WTC11 (cell line): ENCODE measurements around the gene UBE2G1. TPM values are rescaled to one million over a fixed set of nuclear protein-coding genes. Genes with fewer than 3 reads are reported as not detected.

Experiments
- ATAC-seq: fragments of 200-7000 bp; cut with Tn5 transposase; 2 replicates; pipeline ENCODE4 v1.10.0; 2021; ENCODE audit warnings: mild to moderate bottlenecking, moderate library complexity
- CTCF ChIA-PET: fragments of 300-600 bp; sonication (Branson Sonifier 250); formaldehyde crosslinking; loops from one replicate; lab custom pipeline; 2021; ENCODE audit warnings: antibody characterized with exemption; lab: Charles Lee
- POLR2A ChIA-PET: fragments of 350-600 bp; sonication (Branson Sonifier 250); formaldehyde crosslinking; loops from one replicate; lab custom pipeline; 2021; ENCODE audit warnings: antibody characterized with exemption; lab: Charles Lee
- DNase-seq: peaks from one replicate; pipeline ENCODE4 v3.0.0; 2021; ENCODE audit warnings: low spot score
- H3K27ac Mint-ChIP-seq: 2 replicates; pipeline ENCODE4 v1.8.0; 2021; ENCODE audit warnings: mixed read lengths
- H3K27me3 Mint-ChIP-seq: 2 replicates; pipeline ENCODE4 v1.8.0; 2021; ENCODE audit warnings: low read depth, mild to moderate bottlenecking, moderate library complexity, mixed read lengths
- H3K36me3 Mint-ChIP-seq: 2 replicates; pipeline ENCODE4 v1.8.0; 2021; ENCODE audit warnings: mixed read lengths
- H3K4me1 Mint-ChIP-seq: 2 replicates; pipeline ENCODE4 v1.8.0; 2022; ENCODE audit warnings: mixed read lengths
- H3K4me3 Mint-ChIP-seq: 2 replicates; pipeline ENCODE4 v1.8.0; 2021; ENCODE audit warnings: mild to moderate bottlenecking, moderate library complexity, mixed read lengths
- H3K9me3 Mint-ChIP-seq: 2 replicates; pipeline ENCODE4 v1.8.0; 2021; ENCODE audit warnings: mixed read lengths
- CREM ChIP-seq: sonication (generic); formaldehyde crosslinking; IDR thresholded peaks from 2 replicates; pipeline ENCODE4 v1.8.1; 2022; ENCODE audit warnings: mild to moderate bottlenecking, missing genetic modification reagents, moderate library complexity
- CTCF ChIP-seq: fragments of 200-600 bp; IDR thresholded peaks from 2 replicates; pipeline ENCODE4 v1.8.0; 2022; ENCODE audit warnings: antibody characterized with exemption
- E2F4 ChIP-seq: sonication (generic); formaldehyde crosslinking; IDR thresholded peaks from 2 replicates; pipeline ENCODE4 v1.8.1; 2022; ENCODE audit warnings: low read depth, mild to moderate bottlenecking, moderate library complexity, missing genetic modification reagents, borderline replicate concordance
- FOXP1 ChIP-seq: sonication (generic); formaldehyde crosslinking; IDR thresholded peaks from 2 replicates; pipeline ENCODE4 v1.8.0; 2022; ENCODE audit warnings: missing genetic modification reagents, mild to moderate bottlenecking, moderate library complexity, borderline replicate concordance
- IRF2 ChIP-seq: sonication (generic); formaldehyde crosslinking; IDR thresholded peaks from 2 replicates; pipeline ENCODE4 v1.8.0; 2022; ENCODE audit warnings: low read depth, missing genetic modification reagents, borderline replicate concordance
- NFATC4 ChIP-seq: fragments of 250-450 bp; sonication (Bioruptor Pico); IDR thresholded peaks from 2 replicates; pipeline ENCODE4 v1.9.0; 2021; ENCODE audit warnings: mild to moderate bottlenecking
- OVOL2 ChIP-seq: fragments of 250-450 bp; sonication (Bioruptor Pico); IDR thresholded peaks from 2 replicates; pipeline ENCODE4 v1.9.0; 2021; ENCODE audit warnings: mild to moderate bottlenecking, borderline replicate concordance
- PRRX2 ChIP-seq: fragments of 250-450 bp; sonication (Bioruptor Pico); IDR thresholded peaks from 2 replicates; pipeline ENCODE4 v1.8.0; 2021; ENCODE audit warnings: mild to moderate bottlenecking
- RORB ChIP-seq: fragments of 250-450 bp; sonication (Bioruptor Pico); IDR thresholded peaks from 2 replicates; pipeline ENCODE4 v1.9.0; 2021; ENCODE audit warnings: mild to moderate bottlenecking
- SMAD4 ChIP-seq: sonication (generic); formaldehyde crosslinking; IDR thresholded peaks from 2 replicates; pipeline ENCODE4 v1.8.0; 2022; ENCODE audit warnings: mild to moderate bottlenecking, missing genetic modification reagents
- SOX15 ChIP-seq: fragments of 250-450 bp; sonication (Bioruptor Pico); IDR thresholded peaks from 2 replicates; pipeline ENCODE4 v1.9.0; 2021; ENCODE audit warnings: mild to moderate bottlenecking
- TP53 ChIP-seq: sonication (generic); formaldehyde crosslinking; IDR thresholded peaks from 2 replicates; pipeline ENCODE4 v1.8.1; 2023; ENCODE audit warnings: mild to moderate bottlenecking, missing genetic modification reagents
- ZNF263 ChIP-seq: sonication (generic); formaldehyde crosslinking; IDR thresholded peaks from 2 replicates; pipeline ENCODE4 v1.8.1; 2022; ENCODE audit warnings: low read depth, mild to moderate bottlenecking, moderate library complexity, missing genetic modification reagents
- ZNF281 ChIP-seq: sonication (generic); formaldehyde crosslinking; IDR thresholded peaks from 2 replicates; pipeline ENCODE4 v1.8.0; 2023; ENCODE audit warnings: mild to moderate bottlenecking, missing genetic modification reagents
- ZNF317 ChIP-seq: sonication (generic); formaldehyde crosslinking; IDR thresholded peaks from 2 replicates; pipeline ENCODE4 v1.8.1; 2023; ENCODE audit warnings: low read depth, mild to moderate bottlenecking, moderate library complexity, missing genetic modification reagents, borderline replicate concordance
- ZNF423 ChIP-seq: fragments of 250-450 bp; sonication (Bioruptor Pico); IDR thresholded peaks from 2 replicates; pipeline ENCODE4 v2.1.2; 2022; ENCODE audit warnings: mild to moderate bottlenecking, moderate library complexity
- total RNA-seq: library from RNA; stranded (reverse); gene quantifications from 3 replicates; pipeline ENCODE4 v1.2.3, GENCODE V29; 2021
- TF ChIP-seq, protein P1 (sequence below): sonication (generic); formaldehyde crosslinking; IDR thresholded peaks from 2 replicates; pipeline ENCODE4 v1.8.1; 2023; ENCODE audit warnings: mild to moderate bottlenecking, missing genetic modification reagents
- TF ChIP-seq, protein P2 (sequence below): sonication (generic); formaldehyde crosslinking; IDR thresholded peaks from 2 replicates; pipeline ENCODE4 v1.8.1; 2022; ENCODE audit warnings: mild to moderate bottlenecking, moderate library complexity, missing genetic modification reagents
- TF ChIP-seq, protein P3 (sequence below): sonication (generic); formaldehyde crosslinking; IDR thresholded peaks from 2 replicates; pipeline ENCODE4 v1.8.1; 2022; ENCODE audit warnings: mild to moderate bottlenecking, missing genetic modification reagents, moderate library complexity, borderline replicate concordance

UBE2G1 gene
- total RNA-seq, 1 experiment from 2014 or later, result 177 TPM

DNA sequence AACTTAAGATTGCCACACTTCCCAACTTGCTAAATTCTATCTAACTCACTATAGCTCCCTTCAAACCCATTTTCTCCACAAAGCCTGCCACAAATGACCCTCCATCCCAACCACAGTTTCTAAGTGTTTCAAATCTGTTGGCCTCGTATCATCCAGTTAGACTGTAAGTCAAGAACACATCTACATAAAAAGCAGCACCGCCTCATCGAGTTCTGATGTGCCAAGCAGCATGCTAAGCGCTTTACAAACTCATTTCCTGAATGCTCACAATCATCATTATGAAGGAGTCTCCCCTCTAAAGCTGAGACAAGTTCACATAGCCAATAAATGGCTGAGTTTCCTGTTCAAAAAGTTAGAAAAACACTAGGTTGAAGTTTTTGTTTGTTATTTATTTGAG lies 93.5 kb downstream of the UBE2G1 start:
- no peak overlapping the region for H3K4me3 Mint-ChIP-seq
- H3K9me3 Mint-ChIP-seq, result no peaks in the 10 kb centered on the region
- POLR2A ChIA-PET, result no interaction called here
- ATAC-seq (no peak), DNase-seq (no peak)
- peak overlapping the region; percentile 64 for H3K27ac Mint-ChIP-seq
- no peak for TF ChIP-seq TP53 (CRISPR knock-in tag)
- no peak for TF ChIP-seq FOXP1 (CRISPR knock-in tag)
- TF ChIP-seq ZNF281 (CRISPR knock-in tag), result no peak
- TF ChIP-seq PRRX2, result no peak
- TF ChIP-seq OVOL2, result no peak
- no peaks in the 10 kb centered on the region for H3K27me3 Mint-ChIP-seq
- H3K4me1 Mint-ChIP-seq, result peaks cover 7% of the 10 kb centered on the region
- CTCF ChIA-PET, result interaction anchor here (0.8 to 1.3 kb wide), 2 partner anchors 24 to 32 kb away, joined by 3 to 8 read pairs; no protein-coding TSS in a partner anchor
- H3K36me3 Mint-ChIP-seq, result peaks cover 56% of the 10 kb centered on the region

DNA sequence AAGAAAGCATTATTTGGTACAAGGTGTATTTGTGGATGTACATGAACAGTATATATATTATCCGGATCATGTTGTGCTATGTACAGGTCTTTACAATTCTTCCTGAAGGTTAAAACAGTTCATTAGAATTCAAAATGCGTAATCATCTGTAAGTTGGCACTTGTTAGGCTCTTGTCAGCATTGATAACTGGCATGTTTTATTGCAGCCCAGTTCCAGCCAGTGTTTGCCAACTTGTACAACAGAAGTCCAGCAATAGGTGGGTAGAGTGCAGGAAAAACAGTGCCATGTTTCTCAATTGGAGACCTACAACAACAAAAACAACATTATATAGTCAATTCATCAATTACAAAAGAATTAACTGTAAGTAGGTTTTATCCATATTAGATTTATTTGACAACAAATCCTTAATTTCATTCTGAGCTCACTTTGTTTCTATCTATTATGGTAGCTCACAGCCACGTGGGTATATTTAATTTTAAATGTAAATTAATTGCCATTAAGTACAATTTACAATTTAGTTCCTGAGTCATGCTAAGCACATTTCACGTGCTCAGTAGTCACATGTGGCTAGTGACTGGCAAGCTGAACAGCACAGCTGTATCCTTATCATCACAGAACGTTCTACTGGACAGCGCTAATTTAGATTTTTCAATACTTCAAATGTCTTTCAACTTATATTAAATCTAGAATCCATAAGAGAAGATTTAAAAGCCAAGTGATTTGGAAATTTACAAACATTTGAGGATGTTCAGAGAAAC lies 94.1 kb downstream of the UBE2G1 start:
- ChIA-PET CTCF (interaction anchor here (0.8 kb wide), 1 partner anchor 23 kb away, joined by 3 read pairs; no protein-coding TSS in a partner anchor), POLR2A (no interaction called here)
- no peak for ATAC-seq
- TF ChIP-seq CREM, result no peak
- no peak for TF ChIP-seq NFATC4 (CRISPR knock-in tag)
- TF ChIP-seq, protein P1, sequence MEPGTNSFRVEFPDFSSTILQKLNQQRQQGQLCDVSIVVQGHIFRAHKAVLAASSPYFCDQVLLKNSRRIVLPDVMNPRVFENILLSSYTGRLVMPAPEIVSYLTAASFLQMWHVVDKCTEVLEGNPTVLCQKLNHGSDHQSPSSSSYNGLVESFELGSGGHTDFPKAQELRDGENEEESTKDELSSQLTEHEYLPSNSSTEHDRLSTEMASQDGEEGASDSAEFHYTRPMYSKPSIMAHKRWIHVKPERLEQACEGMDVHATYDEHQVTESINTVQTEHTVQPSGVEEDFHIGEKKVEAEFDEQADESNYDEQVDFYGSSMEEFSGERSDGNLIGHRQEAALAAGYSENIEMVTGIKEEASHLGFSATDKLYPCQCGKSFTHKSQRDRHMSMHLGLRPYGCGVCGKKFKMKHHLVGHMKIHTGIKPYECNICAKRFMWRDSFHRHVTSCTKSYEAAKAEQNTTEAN (CRISPR knock-in tag), result no peak
- TF ChIP-seq, protein P2, sequence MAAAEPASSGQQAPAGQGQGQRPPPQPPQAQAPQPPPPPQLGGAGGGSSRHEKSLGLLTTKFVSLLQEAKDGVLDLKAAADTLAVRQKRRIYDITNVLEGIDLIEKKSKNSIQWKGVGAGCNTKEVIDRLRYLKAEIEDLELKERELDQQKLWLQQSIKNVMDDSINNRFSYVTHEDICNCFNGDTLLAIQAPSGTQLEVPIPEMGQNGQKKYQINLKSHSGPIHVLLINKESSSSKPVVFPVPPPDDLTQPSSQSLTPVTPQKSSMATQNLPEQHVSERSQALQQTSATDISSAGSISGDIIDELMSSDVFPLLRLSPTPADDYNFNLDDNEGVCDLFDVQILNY, result no peak
- no peak for TF ChIP-seq ZNF423 (CRISPR knock-in tag)
- no peak for TF ChIP-seq RORB (CRISPR knock-in tag)
- TF ChIP-seq CTCF, result no peak
- Mint-ChIP-seq H3K27ac (peak overlapping the region; percentile 64), H3K36me3 (peaks cover 53% of the 10 kb centered on the region), H3K4me1 (peaks cover 7% of the 10 kb centered on the region), H3K9me3 (no peaks in the 10 kb centered on the region), H3K4me3 (no peak overlapping the region), H3K27me3 (no peaks in the 10 kb centered on the region)
- no peak for DNase-seq

- ChIA-PET POLR2A (no interaction called here), CTCF (no interaction called here)
- Mint-ChIP-seq H3K4me3 (no peak overlapping the region), H3K27ac (peak overlapping the region; percentile 17; the same call in 1 of the 2 replicates)
- no peak for TF ChIP-seq IRF2 (CRISPR knock-in tag)
- no peak for TF ChIP-seq ZNF317 (CRISPR knock-in tag)
- TF ChIP-seq SMAD4 (CRISPR knock-in tag), result no peak
- TF ChIP-seq ZNF263 (CRISPR knock-in tag), result no peak
- TF ChIP-seq SOX15 (CRISPR knock-in tag), result no peak
- TF ChIP-seq E2F4 (CRISPR knock-in tag), result no peak
- TF ChIP-seq, protein P3, sequence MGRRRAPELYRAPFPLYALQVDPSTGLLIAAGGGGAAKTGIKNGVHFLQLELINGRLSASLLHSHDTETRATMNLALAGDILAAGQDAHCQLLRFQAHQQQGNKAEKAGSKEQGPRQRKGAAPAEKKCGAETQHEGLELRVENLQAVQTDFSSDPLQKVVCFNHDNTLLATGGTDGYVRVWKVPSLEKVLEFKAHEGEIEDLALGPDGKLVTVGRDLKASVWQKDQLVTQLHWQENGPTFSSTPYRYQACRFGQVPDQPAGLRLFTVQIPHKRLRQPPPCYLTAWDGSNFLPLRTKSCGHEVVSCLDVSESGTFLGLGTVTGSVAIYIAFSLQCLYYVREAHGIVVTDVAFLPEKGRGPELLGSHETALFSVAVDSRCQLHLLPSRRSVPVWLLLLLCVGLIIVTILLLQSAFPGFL, result no peak
- TF ChIP-seq ZNF423 (CRISPR knock-in tag), result no peak
- TF ChIP-seq, all 79 proteins: peak for 0
- H3K9me3 Mint-ChIP-seq, result no peaks in the 10 kb centered on the region
- H3K4me1 Mint-ChIP-seq, result peaks cover 2% of the 10 kb centered on the region
- H3K27me3 Mint-ChIP-seq, result no peaks in the 10 kb centered on the region
- ATAC-seq, result no peak
- no peak for DNase-seq
- peaks cover 41% of the 10 kb centered on the region for H3K36me3 Mint-ChIP-seq
Measured at GRCh38 chr17:4270736-4271135, 95.7 kb downstream of the UBE2G1 start.
